GM12878 (cell line): ENCODE data around the gene DDX51.
"Not testable (repeated sequence)": the region's sequence is repeated elsewhere in the genome, so short reads cannot be mapped to it uniquely, and the experiment has no call there.

ENCODE experiments used
- CTCF ChIP-seq, 3 experiments: IDR thresholded peaks in 2 of 3; conservative IDR thresholded peaks in 1 of 3; 2 replicates each; pipeline ENCODE4 v1.5.1; 2011; ENCODE audit warnings: low read depth in 3 of 3, low read length in 3 of 3, mild to moderate bottlenecking in 3 of 3, control low read depth in 2 of 3, moderate library complexity in 2 of 3, inconsistent platforms in 1 of 3, mixed read lengths in 1 of 3; ENCODE audit not compliant: control insufficient read depth in 2 of 3, insufficient read depth in 1 of 3; ENCODE audit errors: extremely low read depth in 1 of 3
- HDAC6 ChIP-seq: fragments of 200-600 bp; sonication (generic); IDR thresholded peaks from one replicate; pipeline ENCODE4 v1.8.0; 2017; ENCODE audit warnings: antibody characterized with exemption; ENCODE audit not compliant: unreplicated experiment
- PML ChIP-seq: IDR thresholded peaks from 2 replicates; pipeline ENCODE4 v1.6.1; 2012; ENCODE audit warnings: low read length, inconsistent platforms

GRCh38 chr12:132136226-132136625 is 7.9 kb downstream of the DDX51 start:
- TF ChIP-seq HDAC6; CTCF (IDR thresholded peaks at IDR 0.05 in 2 of 3, conservative IDR thresholded peaks at IDR 0.05 in 1 of 3; ENCODE audit: control insufficient read depth in 2 of 3, extremely low read depth in 1 of 3, insufficient read depth in 1 of 3, low read depth in 3 of 3, low read length in 3 of 3); PML: not testable (repeated sequence)
